VCaP (cell line): ENCODE results near the gene HS1BP3.

ENCODE experiments used
- H3K27ac ChIP-seq: fragments of 450-650 bp; 2 replicates; pipeline ENCODE4 v1.5.1; 2017
- CTCF ChIP-seq: fragments of 450-650 bp; conservative IDR thresholded peaks from 2 replicates; pipeline ENCODE4 v1.5.1; 2017; ENCODE audit warnings: mild to moderate bottlenecking, moderate library complexity

The HS1BP3 gene

GRCh38 chr2:20571231-20571630, 79.7 kb downstream of the HS1BP3 start:
- no peak overlapping the region for H3K27ac ChIP-seq
- no peak for TF ChIP-seq CTCF

GRCh38 chr2:20570249-20570648, 80.6 kb downstream of the HS1BP3 start:
- TF ChIP-seq CTCF, result no peak
- H3K27ac ChIP-seq, result no peak overlapping the region

GRCh38 chr2:20569464-20570223, 81.3 kb downstream of the HS1BP3 start:
- TF ChIP-seq CTCF, result no peak
- H3K27ac ChIP-seq, result no peak overlapping the region

GRCh38 chr2:20568501-20569463, 82.1 kb downstream of the HS1BP3 start:
- TF ChIP-seq CTCF, result no peak
- H3K27ac ChIP-seq, result no peak overlapping the region

- no peak for TF ChIP-seq CTCF
- H3K27ac ChIP-seq, result no peak overlapping the region
Measured at GRCh38 chr2:20567926-20568179, 83.0 kb downstream of the HS1BP3 start.
